Endodermal cell (in vitro differentiated cells): ENCODE measurements around the gene PODXL2. TPM values are rescaled to one million over a fixed set of nuclear protein-coding genes. Genes with fewer than 3 reads are reported as not detected.

ENCODE experiments used
- DNase-seq: peaks from one replicate; pipeline ENCODE4 v3.0.0-alpha.2; 2017
- H3K27ac ChIP-seq: 2 replicates; pipeline ENCODE4 v1.5.1; 2013; ENCODE audit warnings: mild to moderate bottlenecking, low read depth, low read length, moderate library complexity
- H3K27me3 ChIP-seq: 2 replicates; pipeline ENCODE4 v1.6.1; 2013; ENCODE audit warnings: mild to moderate bottlenecking, low read length, moderate library complexity; ENCODE audit not compliant: insufficient read depth, control insufficient read depth, poor library complexity, severe bottlenecking
- H3K36me3 ChIP-seq: 2 replicates; pipeline ENCODE4 v1.7.0; 2013; ENCODE audit warnings: mild to moderate bottlenecking, low read length, moderate library complexity; ENCODE audit not compliant: control insufficient read depth, insufficient read depth
- H3K4me1 ChIP-seq: one replicate; pipeline ENCODE4 v1.7.0; 2013; ENCODE audit warnings: low read length; ENCODE audit not compliant: control insufficient read depth, insufficient read depth
- H3K4me3 ChIP-seq: 2 replicates; pipeline ENCODE4 v1.5.1; 2013; ENCODE audit warnings: mild to moderate bottlenecking, low read length, moderate library complexity
- H3K9ac ChIP-seq: 2 replicates; pipeline ENCODE4 v1.6.1; 2013; ENCODE audit warnings: mild to moderate bottlenecking, low read length, moderate library complexity; ENCODE audit not compliant: poor library complexity, severe bottlenecking; ENCODE audit errors: extremely low read depth
- H3K9me3 ChIP-seq: 2 replicates; pipeline ENCODE4 v1.6.1; 2013; ENCODE audit warnings: mild to moderate bottlenecking, low read length, moderate library complexity; ENCODE audit not compliant: control insufficient read depth
- H3K27ac Mint-ChIP-seq: 2 replicates; pipeline ENCODE4 v1.8.0; 2020; ENCODE audit warnings: mixed read lengths
- H3K27me3 Mint-ChIP-seq: 2 replicates; pipeline ENCODE4 v1.8.0; 2021; ENCODE audit warnings: mild to moderate bottlenecking, mixed read lengths; ENCODE audit not compliant: insufficient read depth
- H3K36me3 Mint-ChIP-seq: 2 replicates; pipeline ENCODE4 v1.8.0; 2020; ENCODE audit warnings: low read depth, mixed read lengths
- H3K4me1 Mint-ChIP-seq: 2 replicates; pipeline ENCODE4 v1.8.0; 2020; ENCODE audit warnings: mixed read lengths
- H3K4me3 Mint-ChIP-seq: 2 replicates; pipeline ENCODE4 v1.8.0; 2020; ENCODE audit warnings: mild to moderate bottlenecking, moderate library complexity, mixed read lengths
- H3K9me3 Mint-ChIP-seq: 2 replicates; pipeline ENCODE4 v1.8.0; 2020; ENCODE audit warnings: mild to moderate bottlenecking, mixed read lengths
- CTCF ChIP-seq: fragments of 200-600 bp; sonication (generic); conservative IDR thresholded peaks from 2 replicates; pipeline ENCODE4 v1.5.0; 2021; ENCODE audit warnings: antibody characterized with exemption, mild to moderate bottlenecking
- WGBS, 2 experiments: methylation state at CpG; one replicate each; pipeline versions ENCODE4 v1.1.5 to v1.1.7; 2013; ENCODE audit warnings: missing lambda C conversion rate in 2 of 2, mixed read lengths in 1 of 2; ENCODE audit not compliant: insufficient coverage in 1 of 2, insufficient read length in 1 of 2; 5-methylcytosine and 5-hydroxymethylcytosine counted together
- total RNA-seq, 2 donors: library from RNA; stranded (reverse); fragmentation: NEBNext Ultra II Directional in 1 of 2; extraction: Animal tissue kit (Norgen Biotek cat#: 25700) in 1 of 2; gene quantifications; 2 replicates in 1 of 2; 3 replicates in 1 of 2; pipeline ENCODE4 v1.2.1, GENCODE V29; 2021

The PODXL2 gene
- total RNA-seq, 2 donors from 2014 or later = 11.8 to 16.5 TPM

DNA sequence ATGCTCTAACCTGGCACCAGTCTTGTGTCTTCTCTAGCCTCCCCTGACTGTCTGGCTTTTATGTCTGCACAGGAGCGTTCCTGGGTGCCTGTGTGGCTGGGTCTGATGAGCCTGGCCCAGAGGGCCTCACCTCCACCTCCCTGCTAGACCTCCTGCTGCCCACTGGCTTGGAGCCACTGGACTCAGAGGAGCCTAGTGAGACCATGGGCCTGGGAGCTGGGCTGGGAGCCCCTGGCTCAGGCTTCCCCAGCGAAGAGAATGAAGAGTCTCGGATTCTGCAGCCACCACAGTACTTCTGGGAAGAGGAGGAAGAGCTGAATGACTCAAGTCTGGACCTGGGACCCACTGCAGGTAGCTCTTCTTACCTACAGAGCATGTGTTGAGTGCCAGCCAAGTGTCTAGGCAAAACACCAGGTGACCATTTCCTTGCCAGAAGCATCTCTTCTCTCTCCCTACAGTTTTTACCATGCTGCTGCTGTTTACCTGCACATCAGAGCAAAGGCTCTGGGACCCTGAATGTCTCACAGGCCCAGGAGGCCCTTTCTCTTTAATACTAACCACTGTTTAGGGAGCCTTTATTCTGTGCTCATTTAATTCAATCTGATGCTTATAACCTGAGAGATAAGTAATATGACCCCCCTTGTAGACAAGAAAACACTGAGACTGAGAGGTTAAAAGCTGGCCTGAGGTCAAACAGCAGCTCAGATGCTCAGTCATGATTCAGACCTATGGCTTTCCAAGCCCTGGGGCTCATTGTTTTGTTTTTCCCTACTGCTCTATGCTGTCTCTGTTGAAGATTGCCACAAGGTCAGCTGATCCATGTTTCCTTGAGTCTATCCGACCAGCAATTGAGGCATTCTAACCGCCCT lies 10.4 kb downstream of the PODXL2 start:
- Mint-ChIP-seq H3K4me1 (no peaks in the 10 kb centered on the region), H3K9me3 (no peaks in the 10 kb centered on the region), H3K36me3 (no peaks in the 10 kb centered on the region), H3K27ac (peak overlapping the region; percentile 14), H3K4me3 (no peak overlapping the region), H3K27me3 (no peaks in the 10 kb centered on the region)
- H3K27me3 ChIP-seq = no peaks in the 10 kb centered on the region
- H3K9me3 ChIP-seq = no peaks in the 10 kb centered on the region
- H3K4me1 ChIP-seq = no peaks in the 10 kb centered on the region
- WGBS, 2 experiments = 89 to 93% methylated on average over 5 of the region's 5 CpGs
- peaks cover 4% of the 10 kb centered on the region for H3K36me3 ChIP-seq
- no peak overlapping the region for H3K4me3 ChIP-seq
- H3K9ac ChIP-seq = no peak overlapping the region
- no peak for TF ChIP-seq CTCF
- DNase-seq = no peak
- H3K27ac ChIP-seq = no peak overlapping the region

GRCh38 chr3:127640042-127640355 lies 11.0 kb downstream of the PODXL2 start:
- no peak for TF ChIP-seq CTCF
- no peaks in the 10 kb centered on the region for H3K4me1 Mint-ChIP-seq
- Histone ChIP-seq H3K9me3 (no peaks in the 10 kb centered on the region), H3K27me3 (no peaks in the 10 kb centered on the region), H3K36me3 (peaks cover 4% of the 10 kb centered on the region), H3K9ac (no peak overlapping the region), H3K27ac (no peak overlapping the region), H3K4me1 (no peaks in the 10 kb centered on the region), H3K4me3 (no peak overlapping the region)
- H3K36me3 Mint-ChIP-seq = no peaks in the 10 kb centered on the region
- WGBS, 2 experiments = 93 to 100% methylated on average over 3 of the region's 3 CpGs
- H3K27ac Mint-ChIP-seq = no peak overlapping the region
- no peaks in the 10 kb centered on the region for H3K9me3 Mint-ChIP-seq
- H3K27me3 Mint-ChIP-seq = no peaks in the 10 kb centered on the region
- no peak overlapping the region for H3K4me3 Mint-ChIP-seq
- DNase-seq = no peak

GRCh38 chr3:127644641-127645370 lies 15.8 kb downstream of the PODXL2 start:
- no peaks in the 10 kb centered on the region for H3K36me3 Mint-ChIP-seq
- Histone ChIP-seq H3K9ac (no peak overlapping the region), H3K36me3 (peaks cover 2% of the 10 kb centered on the region), H3K9me3 (no peaks in the 10 kb centered on the region), H3K4me3 (no peak overlapping the region), H3K27me3 (no peaks in the 10 kb centered on the region), H3K4me1 (no peaks in the 10 kb centered on the region), H3K27ac (no peak overlapping the region)
- no peaks in the 10 kb centered on the region for H3K27me3 Mint-ChIP-seq
- H3K4me3 Mint-ChIP-seq = no peak overlapping the region
- DNase-seq = no peak
- no peaks in the 10 kb centered on the region for H3K4me1 Mint-ChIP-seq
- no peaks in the 10 kb centered on the region for H3K9me3 Mint-ChIP-seq
- H3K27ac Mint-ChIP-seq = no peak overlapping the region
- no peak for TF ChIP-seq CTCF
- WGBS, 2 experiments = 86 to 100% methylated on average over 4 to 5 of the region's 5 CpGs
